NOMO-1 treated with dmso at 0.1 percent for 144 hours (cell line): ENCODE measurements around the gene KANSL1L.

Source experiments
- DNase-seq: peaks from one replicate; lab custom pipeline; 2025; ENCODE audit not compliant: unreplicated experiment; lab: John Stamatoyannopoulos, UW

The KANSL1L gene

GRCh38 chr2:210002158-210003157 lies 168.8 kb downstream of the KANSL1L start, which contains the start of gene RPE:
TSS of gene RPE (plus strand) at chr2:210002638. CDS start at chr2:210002662, 24 bp downstream.
- peak; percentile 94 for DNase-seq

DNA sequence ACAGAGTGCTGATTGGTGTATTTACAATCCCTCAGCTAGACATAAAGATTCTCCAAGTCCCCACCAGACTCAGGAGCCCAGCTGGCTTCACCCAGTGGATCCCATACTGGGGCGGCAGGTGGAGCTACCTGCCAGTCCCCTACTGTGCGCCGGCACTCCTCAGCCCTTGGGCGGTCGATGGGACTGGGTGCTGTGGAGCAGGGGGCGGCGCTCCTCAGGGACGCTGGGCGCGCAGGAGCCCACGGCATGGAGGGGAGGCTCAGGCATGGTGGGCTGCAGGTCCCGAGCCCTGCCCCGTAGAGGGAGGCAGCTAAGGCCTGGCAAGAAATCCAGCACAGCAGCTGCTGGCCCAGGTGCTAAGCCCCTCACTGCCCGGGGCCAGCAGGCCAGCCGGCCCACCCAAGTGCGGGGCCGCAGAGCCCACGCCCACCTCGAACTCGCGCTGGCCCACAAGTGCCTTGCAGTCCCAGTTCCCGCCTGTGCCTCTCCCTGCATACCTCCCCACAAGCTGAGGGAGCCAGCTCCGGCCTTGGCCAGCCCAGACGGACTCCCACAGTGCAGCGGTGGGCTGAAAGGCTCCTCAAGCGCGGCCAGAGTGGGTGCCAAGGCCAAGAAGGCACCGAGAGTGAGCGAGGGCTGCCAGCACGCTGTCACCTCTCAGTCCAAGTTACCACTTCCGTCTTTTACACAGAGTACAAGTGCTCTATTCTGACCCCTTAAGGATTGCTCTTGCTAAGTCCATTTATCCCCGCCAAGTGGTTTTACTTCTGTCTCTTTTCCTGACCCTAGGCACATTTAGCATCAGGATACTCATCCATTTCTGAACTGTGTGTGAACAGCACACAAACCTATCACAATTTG lies 170.5 kb downstream of the KANSL1L start:
- DNase-seq, result peak; percentile 83

GRCh38 chr2:209998596-209998995 lies 172.6 kb downstream of the KANSL1L start:
- DNase-seq, result no peak

DNA sequence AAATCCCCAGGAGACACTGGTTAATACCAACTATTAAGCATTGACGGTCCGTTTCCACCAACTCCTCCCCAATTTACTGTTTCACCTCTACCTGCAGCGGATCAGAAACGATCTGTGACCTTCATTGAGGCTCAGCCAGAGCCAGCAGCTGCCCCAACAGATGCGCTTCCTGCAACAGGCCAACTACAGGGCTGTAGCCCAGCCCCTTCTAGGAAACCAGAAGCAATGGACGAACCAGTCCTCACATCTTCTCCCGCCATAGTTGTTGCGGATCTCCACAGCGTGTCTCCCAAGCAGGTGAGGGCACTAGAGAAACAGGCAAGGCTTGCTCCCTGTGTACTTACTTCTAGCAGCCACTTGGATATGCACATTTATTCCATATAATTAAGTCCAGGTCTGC lies 177.2 kb downstream of the KANSL1L start:
- DNase-seq, result no peak

GRCh38 chr2:209990838-209991237 lies 180.4 kb downstream of the KANSL1L start:
- no peak for DNase-seq

DNA sequence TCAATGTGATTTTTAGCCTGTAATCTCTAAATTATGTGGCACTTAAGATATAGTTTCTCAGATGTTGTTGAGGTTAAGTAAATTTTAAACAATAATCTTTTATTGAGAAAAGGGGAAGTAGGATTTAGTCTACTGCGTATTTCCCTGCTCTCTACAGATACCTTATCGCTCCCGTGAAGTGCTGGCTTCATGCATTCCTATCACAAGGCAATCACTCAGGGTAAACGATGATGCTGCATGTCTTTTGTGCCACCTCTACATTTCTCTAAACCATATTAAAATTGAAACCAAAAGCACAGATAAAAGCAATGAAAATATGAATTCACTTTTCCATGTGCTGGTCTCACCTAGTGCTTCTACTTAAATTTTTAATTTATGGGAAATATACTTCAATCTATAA lies 183.2 kb downstream of the KANSL1L start:
- DNase-seq, result no peak

- DNase-seq, result no peak
These were observed 184.8 kb downstream of the KANSL1L start for GRCh38 chr2:209986415-209986814.

- DNase-seq, result peak; percentile 86
These were observed 185.3 kb downstream of the KANSL1L start for GRCh38 chr2:209985874-209986273.

DNA sequence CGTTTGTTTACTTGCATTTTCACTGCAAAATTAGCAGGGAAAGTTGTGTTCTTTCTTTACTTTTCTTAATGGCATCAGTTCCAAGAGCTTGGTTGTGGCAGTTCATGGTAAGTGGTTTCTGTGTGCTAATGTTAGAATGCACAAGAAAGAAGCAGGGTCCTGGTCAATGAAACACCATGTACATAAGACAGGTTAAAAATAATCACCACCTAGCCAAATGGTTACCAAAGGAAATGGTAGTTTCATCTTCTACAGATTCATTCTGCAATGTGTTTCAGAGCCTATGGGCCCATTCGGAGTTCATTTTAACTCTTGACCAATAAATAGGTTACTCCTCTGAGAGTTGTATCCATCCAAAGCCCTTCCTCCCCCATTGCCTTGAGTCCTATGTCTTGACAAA lies 186.9 kb downstream of the KANSL1L start:
- no peak for DNase-seq

DNA sequence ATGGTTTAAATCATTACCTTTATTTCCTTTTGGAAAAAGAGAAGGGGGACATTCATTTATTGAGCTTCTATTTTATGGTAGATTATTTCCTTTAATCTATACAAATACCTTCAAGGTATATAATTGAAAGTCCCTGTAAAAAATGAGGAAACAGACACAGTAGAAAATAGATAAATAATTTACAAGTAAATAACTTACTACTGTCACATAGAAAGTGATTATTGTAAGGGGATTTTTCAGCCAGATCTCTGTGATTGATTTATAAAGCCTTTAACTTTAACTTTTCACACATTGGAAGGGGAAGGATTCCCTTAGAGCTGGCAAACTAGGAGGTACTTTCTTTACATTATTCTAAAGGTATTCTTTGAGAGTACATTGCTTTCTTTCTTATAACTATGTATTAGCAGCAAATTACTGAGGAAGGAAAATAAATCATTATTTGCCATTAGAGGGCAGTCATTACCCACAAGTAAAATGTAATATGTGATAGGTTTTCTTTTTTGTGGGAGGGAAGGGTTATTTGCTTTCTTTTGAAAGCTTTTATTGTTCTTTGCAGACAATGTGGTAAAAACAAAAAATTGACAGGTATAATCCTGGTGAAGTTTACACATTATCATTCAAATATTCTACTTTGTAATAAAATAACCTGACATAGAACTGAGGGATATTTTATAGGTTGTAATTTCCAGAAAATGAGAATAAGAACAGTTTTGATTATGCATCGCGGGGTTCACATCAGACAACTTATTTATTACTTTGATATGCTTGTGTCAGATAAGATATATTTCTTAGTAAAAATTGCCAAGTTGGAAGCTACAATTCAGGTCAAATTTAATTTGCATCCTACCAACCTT lies 193.6 kb downstream of the KANSL1L start:
- DNase-seq, result peak; percentile 40

GRCh38 chr2:209976698-209977385 lies 194.4 kb downstream of the KANSL1L start:
- DNase-seq, result peak; percentile 13

GRCh38 chr2:209974576-209974975 lies 196.6 kb downstream of the KANSL1L start:
- DNase-seq, result no peak

DNA sequence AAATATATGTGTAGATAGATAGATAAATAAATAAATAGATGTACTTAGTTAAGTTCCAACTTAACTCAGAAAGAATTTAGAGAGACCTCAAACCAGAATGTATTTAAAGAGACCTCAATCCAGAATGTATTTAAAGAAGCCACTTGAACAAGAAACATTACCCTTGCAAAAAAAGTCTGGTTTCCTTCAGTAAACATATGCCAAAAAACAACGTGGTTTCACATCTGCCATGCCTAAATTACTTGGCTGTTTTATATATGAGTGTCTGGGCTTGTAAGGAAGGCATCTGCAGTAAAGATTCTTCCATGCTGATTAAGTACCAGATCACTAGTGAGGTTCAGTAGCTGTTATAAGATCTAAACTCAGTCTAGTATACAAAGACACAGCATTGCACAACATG lies 197.9 kb downstream of the KANSL1L start:
- DNase-seq, result no peak
